T-cell (primary cell): ENCODE results near the gene PGM2. TPM values are rescaled to one million over a fixed set of nuclear protein-coding genes. Genes with fewer than 3 reads are reported as not detected.

Experiments
- ATAC-seq, 4 experiments: fragments of 200-7000 bp in 3 of 4; fragments of 150-1000 bp in 1 of 4; cut with Tn5 transposase; replicated peaks in 1 of 4; 1 replicate in 3 of 4; 2 replicates in 1 of 4; pipeline ENCODE4 v1.10.0; 2021; ENCODE audit warnings: moderate library complexity in 3 of 4, mild to moderate bottlenecking in 2 of 4, moderate number of reproducible peaks in 1 of 4
- CTCF ChIA-PET, 2 donors: fragments of 300-600 bp; sonication (Branson Sonifier 250); formaldehyde crosslinking; loops; one replicate each; lab custom pipeline; 2022; ENCODE audit warnings: antibody characterized with exemption in 2 of 2; lab: Charles Lee
- POLR2A ChIA-PET, 2 donors: fragments of 300-600 bp; sonication (Branson Sonifier 250); formaldehyde crosslinking; loops; one replicate each; lab custom pipeline; 2022; ENCODE audit warnings: antibody characterized with exemption in 2 of 2; lab: Charles Lee
- DNase-seq, 35 experiments: peaks; one replicate each; pipeline versions ENCODE4 v3.0.0 to v3.0.0-alpha.2; 2013 to 2023
- H3K27ac ChIP-seq: one replicate; pipeline ENCODE4 v1.5.1; 2013; ENCODE audit warnings: low read length
- H3K27me3 ChIP-seq, 2 experiments: replicated peaks in 1 of 2; 1 replicate in 1 of 2; 2 replicates in 1 of 2; pipeline versions ENCODE4 v1.6.1 to v1.7.0; 2013; ENCODE audit warnings: low read length in 1 of 2, mixed read lengths in 1 of 2; ENCODE audit not compliant: control insufficient read depth in 2 of 2, insufficient read depth in 2 of 2; ENCODE audit errors: extremely low read depth in 1 of 2
- H3K36me3 ChIP-seq, 2 donors: 1 replicate in 1 of 2; 2 replicates in 1 of 2; pipeline versions ENCODE4 v1.6.1 to v1.7.0; 2013; ENCODE audit warnings: low read length in 1 of 2; ENCODE audit not compliant: control insufficient read depth in 2 of 2, insufficient read depth in 1 of 2; ENCODE audit errors: extremely low read depth in 1 of 2
- H3K4me1 ChIP-seq, 2 experiments: 1 replicate in 1 of 2; 2 replicates in 1 of 2; pipeline versions ENCODE4 v1.6.1 to v1.7.0; 2013; ENCODE audit warnings: low read length in 2 of 2, mixed read lengths in 1 of 2; ENCODE audit not compliant: insufficient read depth in 2 of 2, control insufficient read depth in 1 of 2; ENCODE audit errors: extremely low read depth in 1 of 2
- H3K4me3 ChIP-seq, 2 donors: 1 replicate in 1 of 2; 2 replicates in 1 of 2; pipeline versions ENCODE4 v1.5.1 to v1.7.0; 2013; ENCODE audit warnings: mild to moderate bottlenecking in 2 of 2, low read length in 1 of 2, moderate library complexity in 1 of 2; ENCODE audit not compliant: control insufficient read depth in 1 of 2; ENCODE audit errors: extremely low read depth in 1 of 2
- H3K9me3 ChIP-seq: 2 replicates; pipeline ENCODE4 v1.7.0; 2013
- H3K27ac Mint-ChIP-seq, 2 donors: one replicate each; pipeline ENCODE4 v1.8.0; 2020 to 2021; ENCODE audit warnings: mild to moderate bottlenecking in 2 of 2, mixed read lengths in 2 of 2
- H3K27me3 Mint-ChIP-seq, 2 donors: one replicate each; pipeline ENCODE4 v1.8.0; 2021 to 2022; ENCODE audit warnings: mixed read lengths in 2 of 2
- H3K36me3 Mint-ChIP-seq: one replicate; pipeline ENCODE4 v1.8.0; 2021; ENCODE audit warnings: mixed read lengths
- H3K4me1 Mint-ChIP-seq, 3 donors: one replicate each; pipeline ENCODE4 v1.8.0; 2020 to 2022; ENCODE audit warnings: mixed read lengths in 3 of 3, mild to moderate bottlenecking in 1 of 3
- H3K4me3 Mint-ChIP-seq, 3 donors: one replicate each; pipeline ENCODE4 v1.8.0; 2020 to 2022; ENCODE audit warnings: mild to moderate bottlenecking in 3 of 3, mixed read lengths in 3 of 3, moderate library complexity in 3 of 3
- H3K9me3 Mint-ChIP-seq, 3 donors: one replicate each; pipeline ENCODE4 v1.8.0; 2020 to 2022; ENCODE audit warnings: mixed read lengths in 3 of 3
- WGBS: methylation state at CpG from one replicate; pipeline ENCODE4 v1.1.5; 2013; ENCODE audit warnings: missing lambda C conversion rate; ENCODE audit not compliant: insufficient coverage; 5-methylcytosine and 5-hydroxymethylcytosine counted together
- total RNA-seq, 35 experiments: library from RNA in 6 of 35; stranded (reverse) in 6 of 35; fragments of 120-200 nt in 1 of 35; gene quantifications; one replicate each; pipeline versions ENCODE4 v1.2.1 to v1.2.4 and lab custom pipeline; 2013 to 2026

PGM2 gene
- total RNA-seq, 5 donors from 2014 or later (not counting 1 experiment from before 2014, with no cell fraction given), result 13.8 to 18.2 (median 16.6) TPM

DNA sequence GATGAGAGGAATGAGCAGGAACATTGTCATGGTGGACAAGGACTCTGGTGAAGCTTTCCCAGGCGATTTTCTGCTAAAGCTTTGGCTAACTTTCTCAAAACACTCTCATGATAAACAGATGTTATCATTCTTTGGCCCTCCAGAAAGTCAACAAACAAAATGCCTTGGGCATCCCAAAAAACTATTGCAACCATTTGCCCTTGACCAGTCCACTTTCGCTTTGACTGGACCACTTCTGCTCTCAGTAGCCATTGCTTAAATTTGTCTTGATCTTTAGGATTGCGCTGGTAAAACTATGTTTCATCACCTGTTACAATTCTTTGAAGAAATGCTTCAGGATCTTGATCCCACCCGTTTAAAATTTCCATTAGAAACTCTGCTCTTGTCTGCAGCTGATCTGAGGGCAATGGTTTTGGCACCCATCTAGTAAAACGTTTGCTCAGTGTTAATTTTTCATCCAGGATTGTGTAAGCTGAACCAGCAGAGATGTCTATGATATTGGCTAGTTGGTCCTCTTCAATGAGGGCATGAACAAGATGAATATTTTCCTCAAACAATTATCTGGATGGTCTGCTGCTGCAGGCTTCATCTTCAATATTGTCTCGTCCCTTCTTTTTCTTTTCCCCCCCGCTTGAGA, 79.2 kb downstream of the PGM2 start:
- H3K36me3 ChIP-seq, result peaks cover 0 to 26% of the 10 kb centered on the region in 2 donors
- peaks cover 0 to 3% of the 10 kb centered on the region in 2 experiments for H3K4me1 ChIP-seq
- H3K27ac ChIP-seq, result no peak overlapping the region
- ATAC-seq (no peak), DNase-seq (no peak)
- Mint-ChIP-seq H3K36me3 (peaks cover 51% of the 10 kb centered on the region), H3K27ac (no peak overlapping the region), H3K27me3 (no peaks in the 10 kb centered on the region), H3K9me3 (no peaks in the 10 kb centered on the region), H3K4me3 (no peak overlapping the region), H3K4me1 (peaks cover 59 to 73% (median 64%) of the 10 kb centered on the region in 3 donors)
- 100% methylated on average over 3 of the region's 7 CpGs for WGBS
- no peak overlapping the region for H3K4me3 ChIP-seq
- POLR2A ChIA-PET, result no interaction called here
- H3K9me3 ChIP-seq, result no peaks in the 10 kb centered on the region
- H3K27me3 ChIP-seq, result no peaks in the 10 kb centered on the region
- CTCF ChIA-PET, result no interaction called here

DNA sequence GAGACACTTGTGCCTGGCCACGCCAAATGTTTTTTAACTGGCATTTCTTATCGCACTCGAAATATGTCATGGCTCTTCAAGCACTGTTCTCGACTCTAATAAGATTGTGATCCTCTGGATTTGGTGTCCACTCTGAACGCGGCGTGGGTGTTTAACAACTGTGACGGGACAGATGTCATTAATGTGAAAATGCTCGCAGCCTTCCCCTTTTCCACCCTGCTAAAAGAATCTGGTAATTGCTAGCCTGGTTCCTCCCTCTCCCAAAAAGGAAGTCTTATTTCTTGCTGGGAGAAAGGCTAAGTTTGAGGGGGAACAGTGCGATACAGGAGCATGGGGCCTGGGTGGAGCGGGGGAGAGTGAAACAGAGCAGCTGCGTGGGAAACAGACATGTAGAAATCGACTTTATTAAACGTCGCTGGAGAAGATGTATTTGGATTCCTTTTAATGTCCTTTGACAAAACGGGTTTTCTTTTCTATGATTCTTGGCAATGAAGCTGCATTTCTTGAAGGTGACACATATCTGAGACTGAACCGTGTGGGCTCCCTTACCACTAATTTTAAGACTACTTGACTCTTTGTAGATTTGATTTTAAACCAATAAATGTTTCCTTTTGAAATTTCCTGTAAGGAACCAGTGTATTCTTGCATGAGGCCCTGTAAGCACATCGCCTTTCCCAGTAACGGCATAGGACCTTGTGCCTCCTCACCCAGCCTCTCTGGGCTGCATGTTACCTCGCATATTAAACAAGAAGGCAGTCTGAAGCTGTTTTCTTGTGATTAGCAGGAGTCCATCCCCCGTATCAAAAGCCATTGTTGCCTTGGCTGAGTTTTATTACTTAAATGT, 82.2 kb downstream of the PGM2 start:
- Histone ChIP-seq H3K27ac (no peak overlapping the region), H3K9me3 (no peaks in the 10 kb centered on the region), H3K4me1 (no peaks in the 10 kb centered on the region), H3K36me3 (peaks cover 0 to 8% of the 10 kb centered on the region in 2 donors), H3K27me3 (no peaks in the 10 kb centered on the region), H3K4me3 (no peak overlapping the region)
- Mint-ChIP-seq H3K36me3 (peaks cover 46% of the 10 kb centered on the region), H3K4me1 (peaks cover 58 to 68% (median 60%) of the 10 kb centered on the region in 3 donors), H3K27me3 (no peaks in the 10 kb centered on the region), H3K4me3 (no peak overlapping the region), H3K27ac (no peak overlapping the region), H3K9me3 (no peaks in the 10 kb centered on the region)
- DNase-seq (no peak), ATAC-seq (no peak)
- CTCF ChIA-PET, result no interaction called here
- POLR2A ChIA-PET, result no interaction called here
- WGBS, result 92% methylated on average over 16 of the region's 21 CpGs

- ATAC-seq (no peak), DNase-seq (no peak)
- Histone ChIP-seq H3K27ac (no peak overlapping the region), H3K4me1 (no peaks in the 10 kb centered on the region), H3K27me3 (no peaks in the 10 kb centered on the region), H3K36me3 (peaks cover 0 to 5% of the 10 kb centered on the region in 2 donors), H3K4me3 (no peak overlapping the region), H3K9me3 (no peaks in the 10 kb centered on the region)
- Mint-ChIP-seq H3K27ac (no peak overlapping the region), H3K36me3 (peaks cover 46% of the 10 kb centered on the region), H3K4me1 (peaks cover 51 to 60% (median 58%) of the 10 kb centered on the region in 3 donors), H3K4me3 (no peak overlapping the region), H3K9me3 (no peaks in the 10 kb centered on the region), H3K27me3 (no peaks in the 10 kb centered on the region)
- ChIA-PET CTCF (no interaction called here), POLR2A (no interaction called here)
- 100% methylated on average over 1 of the region's 8 CpGs for WGBS
Observed at GRCh38 chr4:37909332-37910090, 83.0 kb downstream of the PGM2 start.

- POLR2A ChIA-PET, result no interaction called here
- no peaks in the 10 kb centered on the region for H3K9me3 Mint-ChIP-seq
- CTCF ChIA-PET, result no interaction called here
Observed at GRCh38 chr4:37910091-37910486, 83.6 kb downstream of the PGM2 start.

More at GRCh38 chr4:37910091-37910486, 83.6 kb downstream of the PGM2 start:
- Mint-ChIP-seq H3K4me1 (peaks cover 47 to 58% (median 54%) of the 10 kb centered on the region in 3 donors), H3K27me3 (no peaks in the 10 kb centered on the region), H3K27ac (no peak overlapping the region), H3K4me3 (no peak overlapping the region), H3K36me3 (peaks cover 46% of the 10 kb centered on the region)
- H3K4me1 ChIP-seq, result no peaks in the 10 kb centered on the region
- H3K27ac ChIP-seq, result no peak overlapping the region
- no peak for ATAC-seq
- H3K36me3 ChIP-seq, result no peaks in the 10 kb centered on the region
- no peak for DNase-seq
- no CpG with 5 or more reads among the region's 1 CpG for WGBS
- H3K27me3 ChIP-seq, result no peaks in the 10 kb centered on the region
- H3K9me3 ChIP-seq, result no peaks in the 10 kb centered on the region
- no peak overlapping the region for H3K4me3 ChIP-seq

Other genes starting within 250 kb of the PGM2 start
- gene RELL1, start 140.3 kb upstream of the PGM2 start, total RNA-seq, result 10 to 100 TPM; 21.6 to 30.1 (median 25.9) TPM
- gene TBC1D1, start 64.4 kb downstream of the PGM2 start, total RNA-seq, result 10 to 100 TPM; 46.3 to 58.1 (median 47.6) TPM
- gene PTTG2, start 133.7 kb downstream of the PGM2 start, total RNA-seq, result 1 to 10 TPM; 1.4 to 2.3 (median 1.7) TPM